CD4-positive, alpha-beta T cell treated with Interleukin-6 at 100 ng/mL for 8 hours (primary cell): ENCODE results near the gene KCNJ10.
A peak's percentile ranks its signal among the peaks of the same experiment; 100 is the strongest.

Source experiments
- DNase-seq: peaks from one replicate; pipeline ENCODE4 v3.0.0-alpha.2; 2020; ENCODE audit warnings: mixed read lengths, low spot score

Gene KCNJ10

DNA sequence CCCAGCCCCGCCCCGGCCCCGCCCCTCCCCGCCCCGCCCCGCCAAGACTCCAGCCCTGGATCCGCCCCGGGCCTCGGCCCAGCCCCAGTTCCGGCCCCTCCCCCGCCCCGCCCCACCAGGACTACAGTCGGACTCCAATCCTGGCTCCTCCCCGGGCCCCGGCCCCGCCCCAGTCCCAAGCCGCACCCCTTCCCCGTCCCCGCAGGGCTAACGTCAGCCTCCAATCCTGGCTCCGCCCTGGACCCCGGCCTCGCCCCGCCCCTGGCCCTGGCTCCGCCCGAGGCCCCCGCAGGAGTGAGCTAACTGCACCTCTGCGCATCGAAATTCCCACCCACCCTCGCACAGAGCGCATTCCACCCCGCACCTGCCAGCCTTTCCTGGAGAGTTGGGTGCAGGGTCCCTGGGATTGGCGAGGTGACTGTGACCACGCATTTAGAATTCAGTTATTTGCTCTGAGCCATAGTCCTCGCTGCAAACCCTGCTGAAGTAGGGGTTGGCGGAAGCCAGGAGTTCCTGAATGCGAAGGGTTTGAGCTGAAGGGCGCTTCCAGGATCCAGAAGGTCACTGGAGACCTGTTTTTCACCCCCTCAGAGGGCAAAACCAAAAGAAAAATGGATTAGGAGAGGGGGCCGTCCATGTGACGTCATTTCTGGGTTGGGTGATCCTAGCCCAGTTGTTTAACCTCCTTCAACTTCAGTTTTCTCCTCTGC lies 29.0 kb upstream of the KCNJ10 start:
- peak; percentile 99 for DNase-seq

DNA sequence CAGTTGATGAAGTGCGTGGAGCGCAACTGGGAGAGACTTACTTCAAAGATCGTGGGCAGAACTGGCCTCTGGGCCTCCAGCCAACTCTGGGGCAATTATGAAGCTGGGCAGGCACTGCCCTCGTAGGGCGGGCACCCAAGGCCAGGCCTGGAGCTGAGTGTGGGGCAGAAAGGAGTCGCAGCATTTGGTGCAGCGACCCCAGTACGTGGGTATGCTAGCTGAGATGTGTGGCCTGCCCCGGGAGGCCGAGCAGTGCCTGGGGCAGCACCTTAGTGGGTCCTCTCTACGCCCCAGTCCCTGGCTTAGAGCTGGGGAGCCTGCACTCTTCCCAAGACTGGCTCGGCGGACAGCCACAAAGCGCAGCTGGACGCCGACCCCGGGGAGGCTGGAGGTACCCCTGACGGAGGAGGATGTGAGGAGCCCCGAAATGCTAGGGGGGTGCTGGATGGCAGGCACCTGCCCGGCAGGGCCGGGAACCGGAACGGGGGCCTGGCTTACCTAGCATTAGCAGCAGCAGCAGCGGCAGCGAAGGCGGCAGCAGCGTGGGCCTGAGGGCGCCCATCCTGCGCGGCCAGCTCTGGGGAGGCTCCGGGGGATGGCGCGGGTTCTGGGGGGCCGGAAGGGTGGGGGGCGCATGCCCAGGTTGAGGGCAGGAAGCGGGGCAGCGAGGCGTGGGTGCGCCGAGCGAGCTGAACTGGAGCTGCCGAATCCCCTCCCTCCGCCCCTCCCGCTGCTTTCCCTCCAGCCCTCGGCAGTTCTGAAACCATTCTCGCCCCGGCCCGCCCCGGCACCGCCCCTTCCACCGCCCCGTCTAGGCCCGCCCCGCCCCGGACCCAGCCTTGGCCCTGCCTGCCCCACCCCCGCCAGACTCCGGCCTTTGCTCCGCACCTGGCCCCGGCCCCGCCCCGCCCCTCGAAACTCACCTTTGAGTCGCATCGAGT lies 28.2 kb upstream of the KCNJ10 start, which contains the start of gene IGSF8:
Gene IGSF8 (minus strand): TSS at position 709 of the 941 bp plus-strand sequence. CDS start 147 bp downstream, at position 562.
- DNase-seq: no peak

DNA sequence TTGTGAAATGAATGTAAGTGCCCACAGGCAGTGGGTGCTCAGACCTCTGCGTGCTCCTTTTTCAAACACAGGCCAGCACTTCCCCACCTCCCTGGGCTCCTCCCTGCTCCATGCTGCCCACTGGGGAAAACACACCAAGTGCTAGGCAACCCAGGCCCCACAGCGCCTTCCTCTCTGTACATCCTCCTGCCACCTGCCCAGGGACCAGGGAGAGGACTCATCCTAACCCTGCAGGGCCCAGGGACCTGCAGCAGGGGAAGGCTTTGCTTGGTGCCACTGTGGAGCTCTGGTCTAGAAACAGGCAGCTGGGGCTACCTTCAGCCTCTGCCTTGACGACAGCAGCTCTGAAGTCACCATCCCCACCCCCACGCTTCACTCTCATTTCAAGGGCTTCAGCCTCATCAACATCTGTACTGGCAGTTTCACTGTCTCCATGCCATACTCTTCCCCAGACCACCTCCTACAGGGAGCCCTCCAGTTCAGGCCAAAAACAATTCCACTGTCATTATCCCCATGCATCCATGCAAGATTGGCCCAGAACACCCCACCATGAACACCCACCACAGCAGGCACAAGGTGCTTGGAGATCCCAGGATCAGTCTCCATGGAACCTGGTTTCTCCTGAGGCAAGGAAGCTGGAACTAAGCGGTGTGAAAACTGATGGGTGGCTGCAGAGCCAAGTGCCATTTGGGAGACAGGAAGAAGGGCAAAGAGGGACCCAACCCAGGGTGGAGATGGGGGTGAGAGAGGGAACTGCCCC lies 27.4 kb upstream of the KCNJ10 start:
- no peak for DNase-seq

DNA sequence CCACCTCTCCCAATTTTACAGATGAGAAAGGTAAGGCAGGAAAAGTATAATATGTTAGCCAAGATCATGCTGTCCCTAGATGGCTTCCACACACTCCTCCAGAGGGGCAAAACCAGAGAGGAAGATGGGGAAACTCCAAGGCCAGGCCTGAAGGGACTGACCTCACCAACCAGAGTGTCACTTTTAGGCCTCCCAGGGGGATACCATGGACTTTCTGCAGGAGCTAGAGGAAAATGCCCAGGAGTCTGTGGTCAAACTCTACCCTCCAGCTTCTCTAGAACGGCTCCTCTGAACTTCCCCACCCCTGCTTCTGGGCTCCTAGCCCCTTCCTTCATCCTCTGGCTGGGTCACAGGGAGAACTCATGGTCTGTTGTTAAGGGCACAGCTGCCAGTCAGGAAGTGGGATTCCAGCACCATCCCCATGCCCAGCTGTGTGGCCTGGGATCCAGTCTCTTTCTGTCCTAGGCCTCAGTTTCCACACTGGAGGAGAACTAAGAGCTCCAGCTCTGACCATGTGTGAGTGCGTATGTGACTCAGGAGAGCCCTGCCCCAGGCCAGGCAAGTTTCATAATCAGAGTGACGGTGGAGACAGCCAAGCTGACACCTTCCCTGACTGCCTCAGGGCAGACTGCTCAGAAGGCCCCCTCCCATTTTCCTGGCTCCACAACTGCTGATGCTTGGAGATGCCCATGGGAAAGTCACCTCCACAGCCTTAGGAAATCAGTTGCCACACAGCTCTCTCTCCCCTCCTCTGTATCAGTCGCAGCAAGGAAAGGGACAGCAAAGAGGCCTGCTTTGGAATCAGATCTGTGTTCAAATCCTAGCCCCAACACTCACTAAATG lies 26.5 kb upstream of the KCNJ10 start:
- DNase-seq: no peak

DNA sequence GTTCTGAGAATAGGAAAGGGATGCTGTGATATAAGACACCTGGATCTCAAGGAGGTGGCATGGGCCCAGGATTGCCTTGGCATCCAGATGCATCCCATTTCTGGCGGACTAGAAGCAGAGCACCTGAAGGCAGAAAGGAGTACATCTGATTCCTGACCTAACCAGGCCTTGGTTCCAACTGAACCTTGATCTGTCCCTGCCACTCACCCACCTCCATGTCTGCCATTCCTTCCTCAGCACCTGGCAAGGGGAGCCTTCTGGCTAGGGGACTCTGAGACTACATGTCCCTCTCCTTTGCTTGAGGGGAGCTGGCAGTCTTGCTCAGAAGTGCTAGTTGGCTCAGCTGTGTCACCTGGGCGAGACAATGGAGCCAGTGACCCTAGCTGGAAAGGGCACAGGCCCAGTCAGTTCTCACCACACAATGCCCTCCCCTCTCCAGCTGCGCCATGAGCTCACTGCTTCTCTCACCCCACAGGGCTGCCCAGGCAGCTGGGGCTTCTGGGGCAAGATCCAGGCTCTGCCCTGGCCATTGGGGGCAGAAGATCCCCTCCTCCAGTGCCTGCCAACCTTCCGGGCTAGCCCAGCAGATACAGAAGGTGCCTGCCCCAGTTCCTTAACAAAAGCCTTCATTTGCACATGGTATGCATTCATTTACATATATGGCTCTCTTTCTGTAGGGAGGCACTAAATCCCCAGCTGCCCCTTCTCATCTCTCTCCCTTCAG lies 25.6 kb upstream of the KCNJ10 start:
- DNase-seq: no peak

DNA sequence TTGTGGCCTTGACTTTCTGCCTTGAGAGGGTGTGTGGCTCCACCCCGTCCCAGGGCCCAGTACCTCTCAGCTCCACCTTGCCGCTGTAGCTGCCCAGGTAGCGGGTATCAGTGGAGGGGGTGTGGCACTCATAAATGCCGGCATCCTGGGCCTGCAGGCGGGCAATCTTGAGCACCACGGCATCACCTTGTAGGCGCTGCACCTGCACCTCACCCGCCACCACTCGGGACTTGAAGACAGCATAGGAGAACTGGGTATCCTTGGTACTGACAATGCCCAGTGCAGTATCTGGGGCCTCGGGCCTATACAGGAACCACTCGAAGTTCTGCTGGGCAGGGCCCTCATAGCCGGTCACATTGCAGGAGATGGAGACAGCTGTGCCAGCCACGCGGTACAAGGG lies 24.8 kb upstream of the KCNJ10 start:
- no peak for DNase-seq

DNA sequence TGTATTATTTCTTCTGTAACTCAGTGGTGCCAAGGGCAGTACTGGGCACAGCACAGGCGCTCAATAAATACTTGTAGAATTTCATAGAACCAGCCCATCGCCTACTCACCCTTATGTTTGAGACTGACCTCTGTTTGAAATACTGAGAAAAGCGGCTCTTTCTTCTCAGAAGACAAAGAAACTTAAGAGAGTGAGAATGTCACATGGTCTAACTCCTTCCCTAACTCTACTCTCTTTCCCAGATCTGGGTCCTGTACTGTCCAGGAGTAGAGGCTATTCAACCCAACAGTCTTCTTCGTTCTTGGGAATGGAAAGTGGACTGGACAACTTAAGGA lies 24.3 kb upstream of the KCNJ10 start:
- no peak for DNase-seq

DNA sequence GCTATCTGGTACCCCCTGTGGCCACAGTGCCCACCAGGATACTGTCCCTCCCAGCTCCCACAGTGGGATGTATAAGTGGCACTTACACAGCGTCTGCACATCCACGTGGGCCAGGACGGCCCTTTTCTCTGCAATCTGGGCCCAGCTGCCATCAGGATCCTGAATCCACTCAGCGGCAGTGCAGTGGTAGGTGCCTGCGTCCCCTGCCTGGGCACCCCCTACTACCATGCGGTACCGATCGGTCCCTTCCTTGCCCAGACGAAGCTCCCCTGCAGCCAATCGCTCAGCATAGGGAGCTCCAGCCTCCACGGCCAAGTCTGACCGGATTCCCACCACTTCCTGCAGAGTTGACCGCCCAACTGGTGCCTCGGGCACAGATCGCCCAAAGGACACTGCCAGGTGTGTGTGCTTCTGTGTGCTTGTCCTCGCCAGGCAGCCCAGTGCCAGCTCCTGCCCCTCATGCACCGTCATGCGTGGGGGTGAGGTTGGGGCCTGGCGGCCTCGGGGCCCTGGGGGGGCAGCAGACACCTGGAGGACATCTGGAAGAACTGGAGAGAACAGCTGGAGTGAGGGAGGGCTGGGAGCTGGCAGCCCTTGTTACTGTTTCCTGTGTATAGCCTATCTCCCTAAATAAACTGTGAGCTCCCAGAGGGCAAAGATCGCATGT lies 23.8 kb upstream of the KCNJ10 start:
- DNase-seq: no peak

DNA sequence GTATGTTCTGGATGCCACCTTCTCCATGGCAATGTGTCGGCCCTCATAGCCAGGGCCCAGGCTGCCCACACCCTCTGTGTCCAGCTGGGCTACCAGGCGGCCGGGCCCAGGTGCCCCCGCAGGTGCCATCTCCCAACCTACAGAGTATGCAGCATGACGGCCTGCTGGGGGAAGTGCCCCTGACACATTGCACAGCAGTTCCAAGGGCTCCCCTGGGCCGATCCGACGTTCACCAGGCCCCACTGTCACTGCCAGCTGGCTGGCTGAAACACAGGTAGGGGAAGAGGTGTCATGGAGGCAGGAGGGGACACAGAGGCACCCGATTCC lies 23.1 kb upstream of the KCNJ10 start:
- DNase-seq: no peak

DNA sequence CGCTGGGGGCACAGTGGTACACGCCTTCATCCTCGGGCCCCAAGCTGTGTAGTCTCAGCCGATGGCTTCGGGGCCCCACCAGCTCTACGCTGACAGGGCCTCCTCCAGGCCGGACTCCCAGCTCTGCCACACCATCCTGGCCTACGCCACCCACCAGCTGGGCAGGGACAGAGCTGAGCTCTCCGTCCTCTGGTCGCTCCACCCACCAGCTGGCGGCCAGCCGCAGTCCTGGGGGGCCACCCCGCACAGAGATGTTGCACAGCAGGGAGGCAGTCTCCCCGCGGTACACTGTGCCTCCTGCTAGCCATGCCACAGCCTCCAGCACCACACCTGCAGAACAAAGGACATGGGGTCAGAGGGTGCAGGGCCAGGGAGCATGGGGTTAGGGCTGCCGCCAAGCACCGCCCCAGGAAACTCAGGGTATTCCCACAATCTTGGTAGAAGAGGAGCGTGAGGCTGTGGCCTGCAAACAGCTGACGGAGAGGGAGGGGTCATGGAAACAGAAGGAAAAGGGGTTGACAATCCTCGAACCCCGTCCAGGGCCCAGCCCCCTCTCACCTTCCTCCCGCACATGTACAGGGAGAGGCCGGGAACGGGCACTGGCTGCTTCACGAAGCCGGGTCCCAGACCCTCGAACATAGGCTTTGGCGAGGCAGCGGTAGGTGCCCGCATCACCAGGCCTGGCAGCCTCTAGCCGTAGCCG lies 22.6 kb upstream of the KCNJ10 start:
- DNase-seq: no peak

DNA sequence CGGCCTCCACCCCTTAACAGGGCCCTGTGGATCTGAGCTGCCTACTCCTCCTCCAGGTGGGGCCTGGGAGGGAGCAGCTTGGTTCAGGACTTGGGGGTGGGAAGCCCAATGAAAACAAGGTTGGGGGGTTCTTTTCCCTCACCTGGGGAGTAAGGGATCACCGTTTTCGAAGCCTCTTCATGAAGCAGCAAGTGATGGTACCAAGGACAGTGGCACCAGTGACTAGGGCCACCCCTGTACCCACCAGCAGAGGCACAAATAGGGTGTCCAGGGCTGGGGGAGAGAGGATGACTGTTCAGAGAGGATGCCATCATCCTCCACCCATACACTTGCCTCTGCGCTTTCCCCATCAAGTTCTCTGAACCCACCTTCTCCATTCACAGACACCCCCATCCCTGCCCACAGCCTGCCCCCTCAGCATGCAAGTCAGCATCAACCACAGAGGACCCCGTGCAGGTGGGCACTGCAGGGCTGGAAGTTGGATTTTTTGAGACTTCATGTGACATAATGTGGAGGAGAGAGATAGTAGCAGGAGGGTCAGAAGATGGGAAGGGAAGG lies 21.8 kb upstream of the KCNJ10 start:
- DNase-seq: no peak

DNA sequence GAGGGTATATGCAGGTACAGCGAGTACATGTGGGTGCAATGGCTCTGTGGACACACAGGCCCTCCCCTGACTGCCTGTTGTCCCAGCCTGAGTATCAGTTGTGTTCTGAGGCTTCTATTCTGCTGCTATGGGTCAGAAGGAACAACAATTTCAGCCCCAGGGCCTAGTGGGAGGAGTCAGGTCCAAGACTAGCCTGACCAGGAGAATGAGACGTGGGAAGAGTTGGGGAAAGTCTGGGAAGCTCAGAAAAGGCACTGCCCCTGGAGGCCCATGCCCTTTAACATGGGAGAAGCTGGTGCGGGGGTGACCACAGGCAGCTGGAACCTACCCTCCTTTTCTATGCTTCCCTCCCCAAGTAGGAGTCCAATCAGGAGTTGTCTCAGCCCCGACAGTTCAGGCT lies 20.8 kb upstream of the KCNJ10 start:
- no peak for DNase-seq

DNA sequence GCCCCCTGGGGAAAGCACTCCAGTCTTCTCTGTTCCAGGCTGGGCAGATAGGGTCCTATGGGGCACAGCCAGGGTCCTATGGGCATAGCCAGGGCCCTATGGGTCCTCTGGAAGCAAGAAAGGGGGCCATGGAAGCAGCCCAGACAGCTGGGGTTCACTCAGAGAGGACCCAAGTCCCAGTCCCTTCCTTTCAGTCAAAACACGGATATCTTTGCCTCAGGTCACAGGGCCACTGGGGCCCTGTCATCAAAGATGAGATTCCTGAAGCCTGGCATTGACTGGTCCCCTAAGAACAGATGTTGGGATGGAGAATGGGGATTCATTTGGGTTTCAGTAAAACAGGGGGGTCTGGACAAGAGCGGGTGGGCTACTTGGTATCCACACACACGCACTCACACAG lies 19.9 kb upstream of the KCNJ10 start:
- no peak for DNase-seq

DNA sequence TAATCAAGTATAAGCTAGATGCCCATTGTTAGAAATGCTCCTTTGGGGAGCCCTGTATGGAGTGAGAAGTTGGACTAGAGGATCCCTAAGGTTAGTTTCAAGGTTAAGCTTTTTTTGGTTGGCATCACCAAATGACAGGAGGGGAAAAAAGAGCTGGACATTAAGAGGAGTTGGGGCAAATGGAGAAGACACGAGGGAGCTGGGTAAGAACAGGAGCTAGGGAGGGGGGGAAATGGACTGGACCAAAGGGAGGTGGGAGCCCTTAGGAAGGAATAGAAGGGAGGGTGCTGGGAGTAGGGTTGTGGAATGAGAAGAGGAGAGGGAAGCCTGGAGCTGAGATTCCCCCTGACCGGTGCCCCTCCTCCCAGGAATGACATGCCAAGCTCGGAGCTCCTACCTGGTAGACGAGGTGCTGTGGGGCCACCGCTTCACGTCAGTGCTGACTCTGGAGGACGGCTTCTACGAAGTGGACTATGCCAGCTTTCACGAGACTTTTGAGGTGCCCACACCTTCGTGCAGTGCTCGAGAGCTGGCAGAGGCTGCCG lies 17.2 kb upstream of the KCNJ10 start:
- DNase-seq: no peak

DNA sequence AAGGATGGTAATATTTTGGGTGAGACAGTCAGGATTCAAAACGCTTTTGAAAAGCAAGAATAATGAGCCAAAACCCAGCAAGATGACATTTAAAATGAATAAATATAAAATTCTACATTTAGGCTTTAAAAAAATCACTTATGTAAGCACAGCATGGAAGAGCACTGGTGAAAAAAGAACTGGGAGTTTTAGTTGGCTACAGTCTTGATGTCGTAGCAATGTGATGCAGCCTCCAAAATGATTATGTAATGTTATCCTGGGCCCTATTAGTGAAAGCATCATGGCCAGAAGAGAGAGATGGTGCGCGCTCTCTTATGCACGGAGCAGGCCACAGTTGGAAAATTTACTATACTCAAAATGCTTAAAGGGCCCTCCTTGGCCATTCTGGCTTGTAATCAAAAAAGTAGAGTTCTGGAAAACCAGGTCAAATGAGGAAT lies 16.5 kb upstream of the KCNJ10 start:
- DNase-seq: no peak

DNA sequence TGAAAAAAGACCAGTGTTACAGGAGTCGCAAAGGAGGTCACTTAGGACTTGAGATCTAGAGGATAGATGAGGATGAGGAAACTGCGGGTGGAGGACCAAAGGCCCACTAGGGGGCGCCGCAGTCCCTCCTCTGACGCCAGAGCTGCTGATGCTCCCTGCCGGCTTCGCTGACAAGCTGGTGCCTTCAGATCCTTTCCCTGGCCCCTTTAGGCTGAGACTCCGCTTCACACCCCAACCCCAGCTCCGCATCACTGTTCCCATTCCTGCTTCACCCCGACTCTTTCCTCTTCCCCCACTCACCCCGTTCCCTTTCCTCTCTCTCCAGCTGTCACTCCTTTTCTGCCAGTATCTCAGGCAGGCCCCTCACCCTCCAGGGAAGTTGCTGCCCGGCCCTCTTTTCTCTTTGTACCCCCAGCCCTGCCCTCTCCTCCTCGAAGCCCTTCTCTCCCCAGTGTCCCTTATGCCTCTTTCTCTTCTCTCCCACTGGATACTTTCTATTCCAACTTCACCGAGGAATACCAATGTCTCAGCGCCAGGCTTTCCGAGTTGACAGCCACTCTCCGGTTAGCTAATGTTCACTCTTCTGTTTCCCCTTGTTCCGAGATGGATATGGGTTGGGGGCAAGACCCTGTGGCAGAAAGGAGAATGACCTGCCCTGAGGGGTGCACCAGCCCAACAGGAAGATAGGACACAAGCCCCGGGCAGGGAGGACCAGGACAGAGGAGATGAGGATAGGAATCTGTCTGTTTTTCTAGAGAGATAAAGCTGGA lies 15.9 kb upstream of the KCNJ10 start:
- peak; percentile 73 for DNase-seq

DNA sequence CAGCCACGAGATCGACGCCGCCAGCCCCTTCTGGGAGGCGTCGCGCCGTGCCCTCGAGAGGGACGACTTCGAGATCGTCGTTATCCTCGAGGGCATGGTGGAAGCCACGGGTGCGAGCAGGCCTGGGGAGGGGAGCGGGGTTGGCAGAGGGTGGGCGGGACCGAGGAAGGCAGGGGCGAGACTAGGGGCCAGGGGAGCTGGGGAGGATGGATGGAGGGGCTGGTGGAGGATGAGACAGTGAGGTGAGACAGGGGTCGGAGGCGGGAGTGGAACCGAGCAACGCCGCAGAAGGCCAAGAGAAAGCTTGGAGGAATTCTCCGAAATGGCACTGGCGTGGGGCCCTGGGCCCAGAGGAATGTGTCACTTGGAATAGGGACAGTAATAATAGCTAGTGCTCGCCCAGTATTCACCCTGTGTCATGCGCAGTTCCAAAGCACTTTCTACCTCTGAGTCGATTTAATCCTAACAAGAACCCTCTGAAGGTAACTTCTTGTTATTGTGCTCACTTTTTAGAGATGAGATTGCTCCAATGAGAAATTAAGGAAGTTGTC lies 14.9 kb upstream of the KCNJ10 start:
- no peak for DNase-seq
